Effector memory CD4-positive, alpha-beta T cell (primary cell): ENCODE data around the gene CALML6.

ENCODE experiments used
- DNase-seq, 3 donors: peaks; one replicate each; pipeline ENCODE4 v3.0.0-alpha.2; 2020
- H3K27ac ChIP-seq: 2 replicates; pipeline ENCODE4 v1.7.0; 2013; ENCODE audit warnings: mild to moderate bottlenecking, low read length, moderate library complexity; ENCODE audit not compliant: insufficient read depth, poor library complexity, severe bottlenecking
- H3K27me3 ChIP-seq: replicated peaks from 2 replicates; pipeline ENCODE4 v1.7.0; 2013; ENCODE audit warnings: mild to moderate bottlenecking, low read length; ENCODE audit not compliant: insufficient read depth, control insufficient read depth, poor library complexity, severe bottlenecking
- H3K36me3 ChIP-seq: 2 replicates; pipeline ENCODE4 v1.7.0; 2013; ENCODE audit warnings: mild to moderate bottlenecking, low read length, moderate library complexity; ENCODE audit not compliant: control insufficient read depth, insufficient read depth
- H3K4me1 ChIP-seq: 2 replicates; pipeline ENCODE4 v1.7.0; 2013; ENCODE audit warnings: low read length, mild to moderate bottlenecking; ENCODE audit not compliant: control insufficient read depth, insufficient read depth, poor library complexity, severe bottlenecking
- H3K4me3 ChIP-seq: 2 replicates; pipeline ENCODE4 v1.7.0; 2013; ENCODE audit warnings: low read length, low read depth, mild to moderate bottlenecking; ENCODE audit not compliant: insufficient read depth, poor library complexity, severe bottlenecking
- H3K9me3 ChIP-seq: 2 replicates; pipeline ENCODE4 v1.7.0; 2013; ENCODE audit warnings: mild to moderate bottlenecking, low read length, moderate library complexity; ENCODE audit not compliant: control insufficient read depth

Gene CALML6

GRCh38 chr1:1938276-1938573 is 23.2 kb downstream of the CALML6 start:
- H3K9me3 ChIP-seq = no peaks in the 10 kb centered on the region
- no peak overlapping the region for H3K4me3 ChIP-seq
- no peaks in the 10 kb centered on the region for H3K36me3 ChIP-seq
- DNase-seq = no peak
- H3K27ac ChIP-seq = no peak overlapping the region
- no peaks in the 10 kb centered on the region for H3K27me3 ChIP-seq
- no peaks in the 10 kb centered on the region for H3K4me1 ChIP-seq

GRCh38 chr1:1938613-1939295 is 23.7 kb downstream of the CALML6 start:
- Histone ChIP-seq H3K4me3 (no peak overlapping the region), H3K27me3 (no peaks in the 10 kb centered on the region), H3K27ac (no peak overlapping the region), H3K9me3 (no peaks in the 10 kb centered on the region), H3K36me3 (no peaks in the 10 kb centered on the region), H3K4me1 (no peaks in the 10 kb centered on the region)
- no peak for DNase-seq

- H3K27me3 ChIP-seq = no peaks in the 10 kb centered on the region
- H3K27ac ChIP-seq = no peak overlapping the region
- H3K36me3 ChIP-seq = no peaks in the 10 kb centered on the region
- no peak overlapping the region for H3K4me3 ChIP-seq
- no peaks in the 10 kb centered on the region for H3K9me3 ChIP-seq
- no peak for DNase-seq
- H3K4me1 ChIP-seq = peaks cover 3% of the 10 kb centered on the region
These were observed 24.4 kb downstream of the CALML6 start for GRCh38 chr1:1939296-1940122.

- DNase-seq = no peak
- H3K9me3 ChIP-seq = no peaks in the 10 kb centered on the region
- H3K27me3 ChIP-seq = no peaks in the 10 kb centered on the region
- peaks cover 3% of the 10 kb centered on the region for H3K4me1 ChIP-seq
- no peaks in the 10 kb centered on the region for H3K36me3 ChIP-seq
- H3K27ac ChIP-seq = no peak overlapping the region
- H3K4me3 ChIP-seq = no peak overlapping the region
These were observed 25.0 kb downstream of the CALML6 start for GRCh38 chr1:1940123-1940425.

GRCh38 chr1:1941211-1941841 is 26.3 kb downstream of the CALML6 start:
- no peaks in the 10 kb centered on the region for H3K9me3 ChIP-seq
- peaks cover 3% of the 10 kb centered on the region for H3K4me1 ChIP-seq
- H3K27me3 ChIP-seq = no peaks in the 10 kb centered on the region
- no peaks in the 10 kb centered on the region for H3K36me3 ChIP-seq
- DNase-seq = no peak
- no peak overlapping the region for H3K27ac ChIP-seq
- no peak overlapping the region for H3K4me3 ChIP-seq

- H3K9me3 ChIP-seq = no peaks in the 10 kb centered on the region
- peaks cover 3% of the 10 kb centered on the region for H3K4me1 ChIP-seq
- no peaks in the 10 kb centered on the region for H3K27me3 ChIP-seq
- DNase-seq = no peak
- H3K4me3 ChIP-seq = no peak overlapping the region
- H3K36me3 ChIP-seq = no peaks in the 10 kb centered on the region
- no peak overlapping the region for H3K27ac ChIP-seq
These were observed 27.1 kb downstream of the CALML6 start for GRCh38 chr1:1941868-1942752.

GRCh38 chr1:1942753-1943656 is 27.9 kb downstream of the CALML6 start:
- H3K4me1 ChIP-seq = peaks cover 3% of the 10 kb centered on the region
- DNase-seq = no peak
- H3K27ac ChIP-seq = no peak overlapping the region
- no peaks in the 10 kb centered on the region for H3K27me3 ChIP-seq
- no peaks in the 10 kb centered on the region for H3K36me3 ChIP-seq
- H3K4me3 ChIP-seq = no peak overlapping the region
- H3K9me3 ChIP-seq = no peaks in the 10 kb centered on the region

- no peaks in the 10 kb centered on the region for H3K36me3 ChIP-seq
- DNase-seq = peak in 2 of 3 donors; percentile 24 to 39
- H3K9me3 ChIP-seq = no peaks in the 10 kb centered on the region
- no peaks in the 10 kb centered on the region for H3K27me3 ChIP-seq
- no peak overlapping the region for H3K27ac ChIP-seq
- H3K4me1 ChIP-seq = peaks cover 3% of the 10 kb centered on the region
- no peak overlapping the region for H3K4me3 ChIP-seq
These were observed 28.9 kb downstream of the CALML6 start for GRCh38 chr1:1943834-1944570.
